NCI-H2196 treated with DMSO at 0.1 percent for 48 hours (cell line): ENCODE data around the gene GREM1.

Experiments used
- DNase-seq: peaks from one replicate; lab custom pipeline; 2025; ENCODE audit not compliant: unreplicated experiment; lab: John Stamatoyannopoulos, UW

GREM1 gene

DNA sequence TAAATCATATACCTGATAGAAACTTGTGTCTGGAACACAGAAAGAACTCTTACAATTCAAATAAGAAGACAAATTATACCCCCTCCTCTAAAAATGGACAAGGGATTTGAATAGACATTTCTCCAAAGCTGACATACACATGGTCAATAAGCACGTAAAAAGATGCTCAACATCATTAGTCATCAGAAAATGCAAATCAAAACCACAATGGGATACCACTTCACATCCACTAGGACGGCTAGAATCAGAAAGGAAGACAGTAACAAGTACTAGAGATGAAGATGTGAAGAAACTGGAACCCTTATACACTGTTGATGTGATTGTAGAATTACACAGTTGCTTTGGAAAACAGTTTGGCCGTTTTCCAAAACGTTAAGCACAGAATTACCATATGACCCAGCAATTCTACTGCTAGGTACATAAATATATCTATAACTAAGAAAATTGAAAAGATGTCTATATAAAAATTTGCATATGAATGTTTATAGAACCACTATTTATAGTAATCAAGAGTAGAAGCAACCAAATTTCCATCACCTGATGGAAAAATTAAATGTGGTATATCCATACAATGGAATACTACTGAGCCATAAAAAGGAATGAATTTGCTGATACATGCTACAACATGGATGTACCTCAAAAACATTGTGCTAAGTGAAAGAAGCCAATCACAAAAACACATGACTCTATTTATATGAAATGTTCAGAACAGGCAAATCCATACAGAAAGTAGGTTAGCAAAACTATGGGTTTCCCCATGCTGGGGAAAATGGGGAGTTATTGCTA is 60.8 kb downstream of the GREM1 start:
- DNase-seq = no peak

DNA sequence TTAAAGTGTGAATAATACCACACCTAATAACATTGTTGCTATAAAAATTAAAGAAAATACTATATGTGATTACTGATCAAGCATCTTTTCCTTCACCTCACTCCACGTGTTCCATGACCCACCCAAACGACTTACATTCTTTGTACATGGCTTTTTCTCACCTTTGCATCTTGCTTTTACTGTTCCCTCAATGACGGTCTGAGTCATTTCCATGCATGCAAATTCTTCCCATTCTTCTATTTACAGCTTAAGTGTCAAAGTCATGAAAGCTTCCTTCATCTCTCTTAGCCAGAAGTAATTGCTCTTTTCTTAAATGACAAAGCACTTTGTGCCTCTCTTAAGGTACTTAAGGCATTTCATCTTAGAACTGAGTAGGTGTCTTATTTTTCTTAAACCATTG is 64.0 kb downstream of the GREM1 start:
- no peak for DNase-seq

GRCh38 chr15:32784581-32784980 is 66.8 kb downstream of the GREM1 start:
- DNase-seq = no peak

DNA sequence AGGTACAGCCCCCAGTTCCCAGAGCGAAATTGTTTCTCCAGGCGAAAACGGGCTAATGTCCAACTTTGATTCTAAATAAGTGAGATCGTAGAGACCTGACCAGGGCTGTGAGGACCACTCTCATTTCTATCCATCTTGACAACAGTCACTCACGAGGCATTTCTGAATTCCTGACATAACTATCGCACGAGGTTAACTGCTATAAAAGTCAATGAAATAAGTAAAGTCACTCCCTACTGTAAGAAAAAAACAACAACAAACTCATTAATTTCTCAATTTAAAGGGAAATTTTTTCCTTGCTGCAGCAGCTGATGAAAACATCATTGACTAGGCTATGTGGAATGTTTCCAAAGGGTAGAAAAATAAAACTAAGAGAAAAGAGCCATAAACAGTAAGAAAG is 69.1 kb downstream of the GREM1 start:
- DNase-seq = no peak

- no peak for DNase-seq
These were observed 70.1 kb downstream of the GREM1 start for GRCh38 chr15:32787949-32788348.

DNA sequence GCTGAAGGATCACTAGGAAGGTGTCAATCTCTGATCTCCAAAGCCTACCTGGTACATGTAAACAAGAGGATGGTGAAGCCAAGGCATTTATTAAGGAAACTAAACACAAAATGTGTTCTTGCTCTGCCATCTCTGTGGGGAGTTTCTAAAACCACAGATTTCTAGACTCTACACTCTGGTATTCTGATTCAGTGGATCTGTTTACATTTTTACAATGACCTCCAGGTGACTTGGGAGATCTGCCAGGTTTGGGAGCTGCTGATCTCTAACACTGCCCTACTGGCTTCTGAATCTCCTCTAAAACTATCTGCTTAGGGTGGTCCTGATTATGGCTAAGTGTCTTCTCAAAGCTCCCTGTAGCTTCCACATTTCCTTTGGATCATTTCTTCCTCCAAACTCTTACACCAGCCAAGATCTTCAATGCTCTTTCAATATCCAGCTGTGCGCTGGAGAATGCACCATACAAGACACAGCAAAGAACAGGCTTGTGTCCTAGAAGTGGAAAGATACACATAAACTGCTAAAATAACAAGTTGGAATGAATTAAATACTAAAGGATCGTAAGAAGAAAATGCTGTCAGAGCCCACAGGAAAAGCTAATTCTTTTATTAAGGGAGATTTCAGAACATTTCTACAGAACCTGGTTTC is 72.7 kb downstream of the GREM1 start:
- DNase-seq = no peak

GRCh38 chr15:32792436-32792835 is 74.6 kb downstream of the GREM1 start:
- no peak for DNase-seq
